Neural cell (in vitro differentiated cells): ENCODE results near the gene SIX1.

Experiments used
- CTCF ChIP-seq: fragments of 450-650 bp; IDR thresholded peaks from 2 replicates; pipeline ENCODE4 v1.5.1; 2014; ENCODE audit warnings: antibody characterized with exemption, mild to moderate bottlenecking, moderate library complexity; ENCODE audit not compliant: poor library complexity, severe bottlenecking
- EP300 ChIP-seq: fragments of 450-650 bp; conservative IDR thresholded peaks from 2 replicates; pipeline ENCODE4 v1.6.1; 2014; ENCODE audit warnings: antibody characterized with exemption, mild to moderate bottlenecking, moderate library complexity; ENCODE audit not compliant: poor library complexity, severe bottlenecking
- EZH2 ChIP-seq: fragments of 200-600, 300-800 bp; shearing (Covaris generic), sonication (generic); IDR thresholded peaks from 2 replicates; pipeline ENCODE4 v1.6.1; 2014; ENCODE audit warnings: antibody characterized with exemption, low read length, borderline replicate concordance, mild to moderate bottlenecking; ENCODE audit not compliant: insufficient read depth, poor library complexity, severe bottlenecking
- MXI1 ChIP-seq: fragments of 450-650 bp; conservative IDR thresholded peaks from 2 replicates; pipeline ENCODE4 v1.6.1; 2014; ENCODE audit warnings: antibody characterized with exemption, mild to moderate bottlenecking; ENCODE audit not compliant: poor library complexity, severe bottlenecking
- POLR2AphosphoS5 ChIP-seq: IDR thresholded peaks from 2 replicates; pipeline ENCODE4 v1.6.1; 2012
- RAD21 ChIP-seq: fragments of 450-650 bp; conservative IDR thresholded peaks from 2 replicates; pipeline ENCODE4 v1.6.1; 2014; ENCODE audit warnings: antibody characterized with exemption, mild to moderate bottlenecking, moderate library complexity
- REST ChIP-seq: IDR thresholded peaks from 2 replicates; pipeline ENCODE4 v1.6.1; 2012; ENCODE audit warnings: borderline replicate concordance

- TF ChIP-seq CTCF (no peak), POLR2AphosphoS5 (no peak), REST (no peak), EZH2 (no peak), RAD21 (no peak), MXI1 (no peak), EP300 (no peak)
Measured at GRCh38 chr14:60662982-60663381, 13.7 kb upstream of the SIX1 start.
